Osteoblast (primary cell): Measurements from ENCODE around the gene TRIM46. TPM values are rescaled to one million over a fixed set of nuclear protein-coding genes. Genes with fewer than 3 reads are reported as not detected.
"Not testable (repeated sequence)": the region's sequence is repeated elsewhere in the genome, so short reads cannot be mapped to it uniquely, and the experiment has no call there.

Source experiments
- DNase-seq: peaks from one replicate; pipeline ENCODE4 v3.0.0; 2011; ENCODE audit warnings: low spot score, mixed read lengths; ENCODE audit not compliant: insufficient read length; ENCODE audit errors: missing footprints
- H2AFZ ChIP-seq: 2 replicates; pipeline ENCODE4 v1.6.0; 2011; ENCODE audit warnings: mild to moderate bottlenecking, low read length
- H3K27ac ChIP-seq: 2 replicates; pipeline ENCODE4 v1.5.1; 2011; ENCODE audit warnings: mild to moderate bottlenecking, low read depth, low read length, moderate library complexity
- H3K27me3 ChIP-seq: 2 replicates; pipeline ENCODE4 v1.6.0; 2012; ENCODE audit warnings: mild to moderate bottlenecking, control low read depth, inconsistent platforms, low read length, moderate library complexity; ENCODE audit not compliant: insufficient read depth
- H3K36me3 ChIP-seq: 2 replicates; pipeline ENCODE4 v1.5.1; 2011; ENCODE audit warnings: mild to moderate bottlenecking, low read length, control low read depth, moderate library complexity; ENCODE audit not compliant: insufficient read depth
- H3K4me1 ChIP-seq: 2 replicates; pipeline ENCODE4 v1.5.1; 2011; ENCODE audit warnings: mild to moderate bottlenecking, low read length, control low read depth, moderate library complexity; ENCODE audit not compliant: insufficient read depth
- H3K4me2 ChIP-seq: 2 replicates; pipeline ENCODE4 v1.6.0; 2011; ENCODE audit warnings: mild to moderate bottlenecking, low read length; ENCODE audit not compliant: insufficient read depth
- H3K4me3 ChIP-seq: fragments of 200-600 bp; sonication (generic); 3 replicates; pipeline ENCODE4 v1.5.1; 2012; ENCODE audit warnings: mild to moderate bottlenecking, low read length, inconsistent platforms; ENCODE audit not compliant: insufficient read depth
- H3K79me2 ChIP-seq: 2 replicates; pipeline ENCODE4 v1.6.0; 2012; ENCODE audit warnings: mild to moderate bottlenecking, low read length, control low read depth, inconsistent platforms; ENCODE audit not compliant: insufficient read depth
- H3K9me3 ChIP-seq: 2 replicates; pipeline ENCODE4 v1.5.1; 2011; ENCODE audit warnings: low read depth, low read length, control low read depth
- H4K20me1 ChIP-seq: 2 replicates; pipeline ENCODE4 v1.6.0; 2012; ENCODE audit warnings: mild to moderate bottlenecking, low read length, control low read depth; ENCODE audit not compliant: insufficient read depth
- small RNA-seq: library from RNA; depleted of rRNA; stranded (forward); fragments of <200 nt; gene quantifications from one replicate; pipeline ENCODE3, GENCODE V24; 2012
- total RNA-seq: library from RNA; depleted of rRNA; stranded (reverse); fragments of >200 nt; gene quantifications from 2 replicates; pipeline ENCODE4 v1.2.3, GENCODE V29; 2012

The TRIM46 gene
- total RNA-seq, 1 donor: 3.3 TPM

- H3K27ac ChIP-seq: peak overlapping the region; percentile 62
- H3K27me3 ChIP-seq, H3K4me3 ChIP-seq, H3K79me2 ChIP-seq, H3K4me2 ChIP-seq, H3K9me3 ChIP-seq, H2AFZ ChIP-seq, H4K20me1 ChIP-seq: not testable (repeated sequence)
- peak; percentile 42 for DNase-seq
- peaks cover 21% of the 10 kb centered on the region for H3K4me1 ChIP-seq
- H3K36me3 ChIP-seq: peaks cover 11% of the 10 kb centered on the region
Observed at GRCh38 chr1:155232001-155232978, 58.6 kb downstream of the TRIM46 start.

GRCh38 chr1:155233502-155233901 lies 59.9 kb downstream of the TRIM46 start:
- H3K9me3 ChIP-seq: not testable (repeated sequence)

More at GRCh38 chr1:155233502-155233901, 59.9 kb downstream of the TRIM46 start:
- not testable (repeated sequence) for H4K20me1 ChIP-seq, H3K27me3 ChIP-seq, H3K4me3 ChIP-seq, H3K27ac ChIP-seq, DNase-seq, H2AFZ ChIP-seq, H3K79me2 ChIP-seq, H3K4me2 ChIP-seq
- H3K4me1 ChIP-seq: peaks cover 15% of the 10 kb centered on the region
- peaks cover 15% of the 10 kb centered on the region for H3K36me3 ChIP-seq

Small RNAs within 50 kb of the gene (small RNA-seq; reads per million reads assigned to genes)
- gene HMGN2P18: not detected

Other genes starting within 250 kb of the TRIM46 start
- gene PMVK, start 237.1 kb upstream of the TRIM46 start, total RNA-seq: 6.2 and 6.5 TPM in 2 replicates
- gene PBXIP1, start 217.8 kb upstream of the TRIM46 start, total RNA-seq: 90.1 and 92.8 TPM in 2 replicates
- 12.1 and 18.5 TPM in 2 replicates for gene PYGO2, start 212.1 kb upstream of the TRIM46 start, total RNA-seq
- 230 and 239 TPM in 2 replicates for gene SHC1, start 203.1 kb upstream of the TRIM46 start, total RNA-seq
- 23.2 and 23.3 TPM in 2 replicates for gene CKS1B, start 199.2 kb upstream of the TRIM46 start, total RNA-seq
- gene FLAD1, start 190.5 kb upstream of the TRIM46 start, total RNA-seq: 17.1 and 20.6 TPM in 2 replicates
- gene LENEP, start 180.3 kb upstream of the TRIM46 start, total RNA-seq: 0.88 TPM in 1 of 2 replicates, not detected in the other
- gene ZBTB7B, start 171.0 kb upstream of the TRIM46 start, total RNA-seq: 18.6 and 23.5 TPM in 2 replicates
- gene DCST2, start 140.1 kb upstream of the TRIM46 start, total RNA-seq: not detected in 2 replicates
- gene DCST1, start 140.0 kb upstream of the TRIM46 start, total RNA-seq: not detected in 2 replicates
- 89.0 and 101 TPM in 2 replicates for gene ADAM15, start 122.5 kb upstream of the TRIM46 start, total RNA-seq
- 3.5 and 3.6 TPM in 2 replicates for gene EFNA4, start 110.1 kb upstream of the TRIM46 start, total RNA-seq
- 1.4 and 2.1 TPM in 2 replicates for gene EFNA3, start 95.0 kb upstream of the TRIM46 start, total RNA-seq
- 0.36 and 0.88 TPM in 2 replicates for gene EFNA1, start 46.0 kb upstream of the TRIM46 start, total RNA-seq
- gene SLC50A1, start 38.0 kb upstream of the TRIM46 start, total RNA-seq: 34.5 and 38.0 TPM in 2 replicates
- gene DPM3, start 33.3 kb upstream of the TRIM46 start, total RNA-seq: 15.9 and 34.4 TPM in 2 replicates
- 112 and 117 TPM in 2 replicates for gene KRTCAP2, start 545 bp upstream of the TRIM46 start, total RNA-seq
- gene THBS3, start 34.0 kb downstream of the TRIM46 start, total RNA-seq: 61.9 and 66.6 TPM in 2 replicates
- 37.4 and 42.7 TPM in 2 replicates for gene MTX1, start 34.8 kb downstream of the TRIM46 start, total RNA-seq
- 6.5 and 7.7 TPM in 2 replicates for gene ENTREP3, start 81.6 kb downstream of the TRIM46 start, total RNA-seq
- gene SCAMP3, start 88.5 kb downstream of the TRIM46 start, total RNA-seq: 35.9 and 41.3 TPM in 2 replicates
- 17.4 and 19.7 TPM in 2 replicates for gene CLK2, start 99.7 kb downstream of the TRIM46 start, total RNA-seq
- 2.5 and 2.9 TPM in 2 replicates for gene HCN3, start 103.6 kb downstream of the TRIM46 start, total RNA-seq
- gene PKLR, start 127.6 kb downstream of the TRIM46 start, total RNA-seq: not detected in 2 replicates
- gene FDPS, start 135.0 kb downstream of the TRIM46 start, total RNA-seq: 191 and 216 TPM in 2 replicates
- gene RUSC1, start 147.0 kb downstream of the TRIM46 start, total RNA-seq: 15.6 and 16.5 TPM in 2 replicates